IMR-90 (cell line): ENCODE measurements around the gene SNAPIN.

ENCODE experiments used
- BHLHE40 ChIP-seq: fragments of 150-350 bp; IDR thresholded peaks from 2 replicates; pipeline ENCODE4 v1.6.1; 2016; ENCODE audit warnings: mild to moderate bottlenecking, low read depth, low read length
- POLR2A ChIP-seq: IDR thresholded peaks from 2 replicates; pipeline ENCODE4 v1.6.1; 2012; ENCODE audit warnings: mild to moderate bottlenecking, low read depth, low read length
- TF ChIP-seq, protein P1 (sequence below): fragments of 150-350 bp; IDR thresholded peaks from 2 replicates; pipeline ENCODE4 v1.6.1; 2016; ENCODE audit warnings: low read depth, mild to moderate bottlenecking, low read length, moderate library complexity, borderline replicate concordance
- TF ChIP-seq, protein P2 (sequence below): conservative IDR thresholded peaks from 2 replicates; pipeline ENCODE4 v1.5.1; 2012; ENCODE audit warnings: mild to moderate bottlenecking, low read depth, low read length, improper control_type of control experiment

DNA sequence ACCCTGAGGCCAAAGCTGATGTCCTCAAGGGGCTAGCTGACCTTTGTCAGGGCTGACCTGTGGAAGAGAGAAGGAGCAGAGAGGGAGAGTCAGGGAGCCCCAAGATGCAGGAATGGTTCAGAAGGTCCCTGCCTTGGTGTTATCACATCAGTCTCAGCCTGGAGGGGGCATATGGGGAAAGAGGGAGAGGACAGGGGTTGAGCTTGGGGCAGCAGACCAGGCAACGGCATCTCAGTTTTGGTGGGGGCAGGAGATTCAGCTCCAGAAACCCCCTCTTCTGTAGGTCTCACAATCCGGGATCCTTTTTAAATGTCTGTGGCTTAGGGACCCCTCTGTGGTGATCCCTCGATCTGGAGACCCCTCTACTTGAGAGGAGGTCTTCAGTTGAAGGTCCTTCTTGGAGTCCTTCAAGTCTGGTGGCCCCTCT, 32.0 kb upstream of the SNAPIN start:
- TF ChIP-seq, protein P1, sequence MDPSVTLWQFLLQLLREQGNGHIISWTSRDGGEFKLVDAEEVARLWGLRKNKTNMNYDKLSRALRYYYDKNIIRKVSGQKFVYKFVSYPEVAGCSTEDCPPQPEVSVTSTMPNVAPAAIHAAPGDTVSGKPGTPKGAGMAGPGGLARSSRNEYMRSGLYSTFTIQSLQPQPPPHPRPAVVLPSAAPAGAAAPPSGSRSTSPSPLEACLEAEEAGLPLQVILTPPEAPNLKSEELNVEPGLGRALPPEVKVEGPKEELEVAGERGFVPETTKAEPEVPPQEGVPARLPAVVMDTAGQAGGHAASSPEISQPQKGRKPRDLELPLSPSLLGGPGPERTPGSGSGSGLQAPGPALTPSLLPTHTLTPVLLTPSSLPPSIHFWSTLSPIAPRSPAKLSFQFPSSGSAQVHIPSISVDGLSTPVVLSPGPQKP, result no peak
- TF ChIP-seq POLR2A (no peak), BHLHE40 (no peak)
- TF ChIP-seq, protein P2, sequence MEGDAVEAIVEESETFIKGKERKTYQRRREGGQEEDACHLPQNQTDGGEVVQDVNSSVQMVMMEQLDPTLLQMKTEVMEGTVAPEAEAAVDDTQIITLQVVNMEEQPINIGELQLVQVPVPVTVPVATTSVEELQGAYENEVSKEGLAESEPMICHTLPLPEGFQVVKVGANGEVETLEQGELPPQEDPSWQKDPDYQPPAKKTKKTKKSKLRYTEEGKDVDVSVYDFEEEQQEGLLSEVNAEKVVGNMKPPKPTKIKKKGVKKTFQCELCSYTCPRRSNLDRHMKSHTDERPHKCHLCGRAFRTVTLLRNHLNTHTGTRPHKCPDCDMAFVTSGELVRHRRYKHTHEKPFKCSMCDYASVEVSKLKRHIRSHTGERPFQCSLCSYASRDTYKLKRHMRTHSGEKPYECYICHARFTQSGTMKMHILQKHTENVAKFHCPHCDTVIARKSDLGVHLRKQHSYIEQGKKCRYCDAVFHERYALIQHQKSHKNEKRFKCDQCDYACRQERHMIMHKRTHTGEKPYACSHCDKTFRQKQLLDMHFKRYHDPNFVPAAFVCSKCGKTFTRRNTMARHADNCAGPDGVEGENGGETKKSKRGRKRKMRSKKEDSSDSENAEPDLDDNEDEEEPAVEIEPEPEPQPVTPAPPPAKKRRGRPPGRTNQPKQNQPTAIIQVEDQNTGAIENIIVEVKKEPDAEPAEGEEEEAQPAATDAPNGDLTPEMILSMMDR, result no peak
